H9 (cell line): ENCODE results near the gene KAT7. TPM values are rescaled to one million over a fixed set of nuclear protein-coding genes. Genes with fewer than 3 reads are reported as not detected.

Experiments used
- DNase-seq: peaks from one replicate; pipeline ENCODE4 v3.0.0-alpha.2; 2017
- H2AFZ ChIP-seq: one replicate; pipeline ENCODE4 v1.6.1; 2013; ENCODE audit warnings: mild to moderate bottlenecking, low read length, control low read depth, moderate library complexity
- H2AK5ac ChIP-seq: 2 replicates; pipeline ENCODE4 v1.6.1; 2013; ENCODE audit warnings: low read length, control low read depth, mixed read lengths; ENCODE audit not compliant: insufficient read length
- H2BK120ac ChIP-seq: one replicate; pipeline ENCODE4 v1.6.1; 2013; ENCODE audit warnings: low read depth, mild to moderate bottlenecking, low read length, control low read depth, inconsistent platforms; ENCODE audit not compliant: poor library complexity, severe bottlenecking
- H2BK12ac ChIP-seq: 2 replicates; pipeline ENCODE4 v1.6.1; 2013; ENCODE audit warnings: low read length, control low read depth, mixed read lengths, low read depth; ENCODE audit not compliant: insufficient read length
- H2BK15ac ChIP-seq: 2 replicates; pipeline ENCODE4 v1.6.1; 2013; ENCODE audit warnings: low read depth, low read length, control low read depth
- H2BK20ac ChIP-seq: one replicate; pipeline ENCODE4 v1.6.1; 2013; ENCODE audit warnings: low read depth, mild to moderate bottlenecking, low read length, control low read depth, inconsistent platforms; ENCODE audit not compliant: poor library complexity, severe bottlenecking
- H2BK5ac ChIP-seq: 2 replicates; pipeline ENCODE4 v1.6.1; 2013; ENCODE audit warnings: low read length, control low read depth, mixed read lengths; ENCODE audit not compliant: insufficient read length
- H3K14ac ChIP-seq: 2 replicates; pipeline ENCODE4 v1.6.1; 2013; ENCODE audit warnings: low read length, control low read depth; ENCODE audit not compliant: insufficient read depth
- H3K18ac ChIP-seq: 2 replicates; pipeline ENCODE4 v1.6.1; 2013; ENCODE audit warnings: low read depth, mild to moderate bottlenecking, mixed read lengths, low read length, control low read depth; ENCODE audit not compliant: insufficient read length
- H3K23ac ChIP-seq: 2 replicates; pipeline ENCODE4 v1.6.1; 2013; ENCODE audit warnings: low read length, control low read depth, mixed read lengths, low read depth; ENCODE audit not compliant: insufficient read length
- H3K23me2 ChIP-seq: 2 replicates; pipeline ENCODE4 v1.6.1; 2013; ENCODE audit warnings: low read depth, mild to moderate bottlenecking, mixed read lengths, low read length, control low read depth; ENCODE audit not compliant: insufficient read length, poor library complexity, severe bottlenecking
- H3K27ac ChIP-seq: 2 replicates; pipeline ENCODE4 v1.5.1; 2013; ENCODE audit warnings: low read length, control low read depth, mixed read lengths, low read depth; ENCODE audit not compliant: insufficient read length
- H3K27me3 ChIP-seq: 2 replicates; pipeline ENCODE4 v1.6.1; 2013; ENCODE audit warnings: low read length, control low read depth, inconsistent platforms; ENCODE audit not compliant: insufficient read depth
- H3K4ac ChIP-seq: 2 replicates; pipeline ENCODE4 v1.6.1; 2013; ENCODE audit warnings: low read depth, mild to moderate bottlenecking, control low read depth, inconsistent platforms, low read length, moderate library complexity
- H3K4me1 ChIP-seq: 2 replicates; pipeline ENCODE4 v1.6.1; 2013; ENCODE audit warnings: low read length, control low read depth, inconsistent platforms; ENCODE audit not compliant: insufficient read depth
- H3K4me2 ChIP-seq: 2 replicates; pipeline ENCODE4 v1.6.1; 2013; ENCODE audit warnings: low read length, control low read depth, mixed read lengths; ENCODE audit not compliant: insufficient read length, insufficient read depth
- H3K56ac ChIP-seq: 2 replicates; pipeline ENCODE4 v1.6.1; 2013; ENCODE audit warnings: low read depth, mild to moderate bottlenecking, mixed read lengths, low read length, control low read depth; ENCODE audit not compliant: insufficient read length
- H3K79me1 ChIP-seq: 2 replicates; pipeline ENCODE4 v1.6.1; 2013; ENCODE audit warnings: low read depth, mild to moderate bottlenecking, moderate library complexity, low read length, control low read depth, inconsistent platforms; ENCODE audit not compliant: insufficient read depth, poor library complexity, severe bottlenecking
- H3K79me2 ChIP-seq: 2 replicates; pipeline ENCODE4 v1.6.1; 2013; ENCODE audit warnings: low read length, control low read depth, inconsistent platforms; ENCODE audit not compliant: insufficient read depth
- H3K9ac ChIP-seq: 2 replicates; pipeline ENCODE4 v1.6.1; 2013; ENCODE audit warnings: low read length, control low read depth, mixed read lengths; ENCODE audit not compliant: insufficient read length; ENCODE audit errors: extremely low read depth
- H3K9me3 ChIP-seq: one replicate; pipeline ENCODE4 v1.6.1; 2013; ENCODE audit warnings: low read depth, low read length, inconsistent platforms; ENCODE audit not compliant: control insufficient read depth
- H3T11ph ChIP-seq: one replicate; pipeline ENCODE4 v1.6.1; 2013; ENCODE audit warnings: mild to moderate bottlenecking, low read length, control low read depth, inconsistent platforms
- H4K20me1 ChIP-seq: one replicate; pipeline ENCODE4 v1.6.1; 2013; ENCODE audit not compliant: control insufficient read depth, insufficient read length, insufficient read depth
- H4K5ac ChIP-seq: 2 replicates; pipeline ENCODE4 v1.6.1; 2013; ENCODE audit warnings: low read depth, mild to moderate bottlenecking, mixed read lengths, low read length, control low read depth; ENCODE audit not compliant: insufficient read length
- H4K8ac ChIP-seq: replicated peaks from 2 replicates; pipeline ENCODE4 v1.6.1; 2013; ENCODE audit warnings: low read length, control low read depth, mixed read lengths, low read depth; ENCODE audit not compliant: insufficient read length
- H4K91ac ChIP-seq: 2 replicates; pipeline ENCODE4 v1.6.1; 2013; ENCODE audit warnings: low read depth, mild to moderate bottlenecking, moderate library complexity, mixed read lengths, low read length, control low read depth; ENCODE audit not compliant: insufficient read length
- H3K27ac Mint-ChIP-seq, 3 experiments: 2 replicates in 2 of 3; 3 replicates in 1 of 3; pipeline ENCODE4 v1.8.0; 2020 to 2021; ENCODE audit warnings: mixed read lengths in 3 of 3, mild to moderate bottlenecking in 1 of 3, moderate library complexity in 1 of 3
- H3K27me3 Mint-ChIP-seq: 2 replicates; pipeline ENCODE4 v1.8.0; 2021; ENCODE audit warnings: low read depth, mild to moderate bottlenecking, moderate library complexity, mixed read lengths
- H3K36me3 Mint-ChIP-seq, 3 experiments: 2 replicates in 2 of 3; 3 replicates in 1 of 3; pipeline ENCODE4 v1.8.0; 2020 to 2021; ENCODE audit warnings: low read depth in 3 of 3, mixed read lengths in 3 of 3; ENCODE audit not compliant: insufficient read depth in 1 of 3
- H3K4me1 Mint-ChIP-seq, 2 experiments: 2 replicates each; pipeline ENCODE4 v1.8.0; 2020; ENCODE audit warnings: mixed read lengths in 2 of 2
- H3K4me3 Mint-ChIP-seq, 2 experiments: 2 replicates in 1 of 2; 3 replicates in 1 of 2; pipeline ENCODE4 v1.8.0; 2020 to 2021; ENCODE audit warnings: mild to moderate bottlenecking in 2 of 2, mixed read lengths in 2 of 2, moderate library complexity in 1 of 2
- H3K9me3 Mint-ChIP-seq, 2 experiments: 2 replicates in 1 of 2; 3 replicates in 1 of 2; pipeline ENCODE4 v1.8.0; 2020; ENCODE audit warnings: mild to moderate bottlenecking in 2 of 2, mixed read lengths in 2 of 2, moderate library complexity in 1 of 2
- CTCF ChIP-seq: fragments of 200-600 bp; sonication (generic); conservative IDR thresholded peaks from 3 replicates; pipeline ENCODE4 v1.8.0; 2021; ENCODE audit warnings: antibody characterized with exemption, mild to moderate bottlenecking
- WGBS: extraction: QIAGEN DNeasy Blood & Tissue Kit; methylation state at CpG from one replicate; pipeline ENCODE4 v1.1.7; 2013; ENCODE audit warnings: missing lambda C conversion rate, low lambda C conversion rate, mixed read lengths; ENCODE audit not compliant: insufficient read length; ENCODE audit errors: extremely low coverage; 5-methylcytosine and 5-hydroxymethylcytosine counted together
- total RNA-seq: library from RNA; stranded (reverse); gene quantifications from 2 replicates; pipeline ENCODE4 v1.2.1, GENCODE V29; 2021

KAT7 gene
- total RNA-seq, 1 experiment from 2014 or later: 93.1 TPM

GRCh38 chr17:49789243-49789578, 730 bp downstream of the KAT7 start:
- Histone ChIP-seq H2AFZ (no peak overlapping the region), H3K4me2 (peak overlapping the region; percentile 40), H2BK12ac (no peak overlapping the region), H3K9me3 (no peaks in the 10 kb centered on the region), H3K23me2 (peaks cover 8% of the 10 kb centered on the region), H3T11ph (no peak overlapping the region), H3K79me1 (peaks cover 4% of the 10 kb centered on the region), H4K5ac (no peak overlapping the region), H3K27ac (no peak overlapping the region), H3K4me1 (0 out of 2 replicates have a peak, but pooled peaks cover 2% of the 10 kb centered on the region), H2BK120ac (no peak overlapping the region), H3K56ac (no peak overlapping the region), H3K14ac (no peak overlapping the region), H2BK20ac (no peak overlapping the region), H3K18ac (no peak overlapping the region), H2AK5ac (no peak overlapping the region), H3K4ac (no peak overlapping the region), H4K20me1 (no peaks in the 10 kb centered on the region), H3K27me3 (no peaks in the 10 kb centered on the region; the same call in 1 of the 2 replicates), H4K8ac (no peak overlapping the region), H3K9ac (no peak overlapping the region), H3K23ac (no peak overlapping the region), H2BK5ac (no peak overlapping the region), H4K91ac (no peak overlapping the region), H3K79me2 (peaks cover 24% of the 10 kb centered on the region), H2BK15ac (no peak overlapping the region)
- H3K4me1 Mint-ChIP-seq: peaks cover 20 to 21% of the 10 kb centered on the region in 2 experiments
- H3K27ac Mint-ChIP-seq: peak overlapping the region; percentile 43 to 97 (median 94); a peak in 3 of 7 replicates
- WGBS: no CpG with 5 or more reads among the region's 17 CpGs
- no peak for TF ChIP-seq CTCF
- DNase-seq: no peak
- H3K27me3 Mint-ChIP-seq: peaks cover 6% of the 10 kb centered on the region; the same call in 1 of the 2 replicates
- H3K4me3 Mint-ChIP-seq: peak overlapping the region; percentile 94 to 95
- peaks cover 17 to 46% (median 40%) of the 10 kb centered on the region in 3 experiments for H3K36me3 Mint-ChIP-seq
- H3K9me3 Mint-ChIP-seq: no peaks in the 10 kb centered on the region; a peak in 1 of 5 replicates
